Aorta (tissue), 5 donors: Measurements from ENCODE around the gene ZNF124. TPM values are rescaled to one million over a fixed set of nuclear protein-coding genes. Genes with fewer than 3 reads are reported as not detected.
"Not testable (repeated sequence)": the region's sequence is repeated elsewhere in the genome, so short reads cannot be mapped to it uniquely, and the experiment has no call there.

Experiments
- ATAC-seq: fragments of 200-7000 bp; cut with Tn5 transposase; one replicate; pipeline ENCODE4 v1.9.1; 2022; ENCODE audit warnings: moderate library complexity; ENCODE audit not compliant: low FRiP score
- DNase-seq, 2 donors: peaks; one replicate each; pipeline ENCODE4 v3.0.0-alpha.2; 2020
- H3K27ac ChIP-seq, 2 donors: one replicate each; pipeline ENCODE4 v1.5.1; 2013; ENCODE audit warnings: low read length in 2 of 2, mild to moderate bottlenecking in 2 of 2, moderate library complexity in 2 of 2, control low read depth in 1 of 2, inconsistent platforms in 1 of 2, low read depth in 1 of 2
- H3K27me3 ChIP-seq, 2 donors: one replicate each; pipeline ENCODE4 v1.6.1; 2013; ENCODE audit warnings: control low read depth in 1 of 2, low read length in 1 of 2, mild to moderate bottlenecking in 1 of 2, moderate library complexity in 1 of 2; ENCODE audit not compliant: insufficient read depth in 2 of 2, control insufficient read depth in 1 of 2
- H3K36me3 ChIP-seq, 2 donors: one replicate each; pipeline ENCODE4 v1.6.1; 2013; ENCODE audit warnings: control low read depth in 1 of 2, low read length in 1 of 2, mild to moderate bottlenecking in 1 of 2; ENCODE audit not compliant: insufficient read depth in 2 of 2, control insufficient read depth in 1 of 2
- H3K4me1 ChIP-seq, 2 donors: one replicate each; pipeline ENCODE4 v1.6.1; 2013; ENCODE audit warnings: low read length in 2 of 2, control low read depth in 1 of 2, mild to moderate bottlenecking in 1 of 2, moderate library complexity in 1 of 2; ENCODE audit not compliant: insufficient read depth in 2 of 2, control insufficient read depth in 1 of 2
- H3K4me3 ChIP-seq, 2 donors: one replicate each; pipeline ENCODE4 v1.5.1; 2013; ENCODE audit warnings: low read length in 2 of 2, control low read depth in 1 of 2, mild to moderate bottlenecking in 1 of 2
- H3K9me3 ChIP-seq: one replicate; pipeline ENCODE4 v1.6.1; 2013; ENCODE audit warnings: mild to moderate bottlenecking, low read length; ENCODE audit not compliant: control insufficient read depth
- WGBS, 2 donors: extraction: QIAGEN DNeasy Blood & Tissue Kit; methylation state at CpG; one replicate each; pipeline ENCODE4 v1.1.7; 2013; 5-methylcytosine and 5-hydroxymethylcytosine counted together
- intact Hi-C, 2 donors: fragments of 100-400 bp; cut with DNase I; formaldehyde crosslinking; loops; one replicate each; pipeline versions ENCODE4 v1.14.2 to v1.15.0; 2022
- polyA plus RNA-seq, 2 donors: library from polyadenylated mRNA; stranded (reverse); fragments of 200-250 nt; gene quantifications; one replicate each; pipeline ENCODE4 v1.2.3, GENCODE V29; 2013
- total RNA-seq, 2 donors: library from RNA; stranded (reverse); fragmentation: NEBNext Ultra II Directional; extraction: Animal tissue kit (Norgen Biotek cat#: 25700); gene quantifications; one replicate each; pipeline ENCODE4 v1.2.1, GENCODE V29; 2021
- donor health status: healthy with polysubstance abuse.
- donor health status: Bipolar disorder and iron deficiency.
- donor health status: DM: no; HTN: no; CAD: no.
- donor health status: DM: no; HTN: no; CAD: no.
- donor health status: DM: yes; HTN: yes; CAD: no.

Gene ZNF124
- total and polyA plus RNA-seq, 4 donors: 0.77 to 39.7 (median 14.0) TPM

- WGBS, 2 donors: no CpG with 5 or more reads among the region's 46 CpGs
- DNase-seq, intact Hi-C loops, H3K4me1 ChIP-seq, H3K36me3 ChIP-seq, H3K27me3 ChIP-seq, H3K27ac ChIP-seq, H3K9me3 ChIP-seq, H3K4me3 ChIP-seq: not testable (repeated sequence)
- ATAC-seq: peak; percentile 83
These were observed 45.2 kb downstream of the ZNF124 start for GRCh38 chr1:247126601-247127000.

DNA sequence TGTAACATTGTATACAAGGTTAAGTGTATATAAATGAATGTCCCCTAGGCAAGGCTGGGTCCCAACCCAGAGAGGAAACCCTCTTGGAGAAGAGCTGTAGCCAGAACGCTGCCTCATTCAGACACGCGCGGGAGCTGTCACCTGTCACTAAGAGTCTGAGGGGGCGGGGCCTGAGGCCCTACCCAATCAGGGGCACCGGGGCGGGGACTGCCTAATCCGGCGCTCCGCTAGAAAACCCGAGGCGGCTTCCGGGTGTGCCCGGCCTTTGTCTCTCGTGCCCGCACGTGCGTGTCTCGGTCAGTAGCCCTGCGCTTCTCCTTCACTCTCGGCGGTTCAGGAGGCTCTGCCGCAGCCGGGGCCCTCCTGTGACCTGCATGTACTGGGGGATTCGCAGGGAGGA lies 45.7 kb downstream of the ZNF124 start:
- H3K36me3 ChIP-seq, intact Hi-C loops: not testable (repeated sequence)
- no CpG with 5 or more reads among the region's 25 CpGs for WGBS, 2 donors

DNA sequence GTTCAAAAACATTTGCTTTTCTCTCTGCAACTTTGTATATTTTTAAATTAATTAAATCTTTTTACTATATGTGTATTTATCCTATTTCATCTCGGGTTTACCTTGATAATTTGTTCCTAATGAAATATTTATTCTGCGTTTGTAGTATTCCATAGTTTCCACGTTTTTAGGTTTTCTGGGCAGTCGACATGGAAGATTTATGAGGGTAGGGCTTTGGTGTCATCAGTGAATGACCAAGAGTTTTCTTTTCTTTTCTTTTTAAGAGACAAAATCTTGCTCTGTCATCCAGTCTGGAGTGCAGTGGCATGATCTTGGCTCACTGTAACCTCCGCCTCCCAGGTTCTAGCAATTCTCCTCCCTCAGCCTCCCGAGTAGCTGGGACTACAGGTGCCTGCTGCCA lies 50.4 kb downstream of the ZNF124 start:
- intact Hi-C loops: no loop called here
- ATAC-seq: no peak
- H3K4me3 ChIP-seq: no peak overlapping the region
- no peaks in the 10 kb centered on the region for H3K27me3 ChIP-seq
- 71% methylated on average over 6 of the region's 6 CpGs for WGBS, 2 donors
- H3K9me3 ChIP-seq: no peaks in the 10 kb centered on the region
- no peaks in the 10 kb centered on the region for H3K36me3 ChIP-seq
- no peaks in the 10 kb centered on the region for H3K4me1 ChIP-seq
- no peak overlapping the region for H3K27ac ChIP-seq
- DNase-seq: no peak

More for the DNA sequence above, 45.7 kb downstream of the ZNF124 start:
- DNase-seq, H3K4me1 ChIP-seq, H3K27me3 ChIP-seq, H3K9me3 ChIP-seq, H3K27ac ChIP-seq, H3K4me3 ChIP-seq: not testable (repeated sequence)
- peak; percentile 98 for ATAC-seq

DNA sequence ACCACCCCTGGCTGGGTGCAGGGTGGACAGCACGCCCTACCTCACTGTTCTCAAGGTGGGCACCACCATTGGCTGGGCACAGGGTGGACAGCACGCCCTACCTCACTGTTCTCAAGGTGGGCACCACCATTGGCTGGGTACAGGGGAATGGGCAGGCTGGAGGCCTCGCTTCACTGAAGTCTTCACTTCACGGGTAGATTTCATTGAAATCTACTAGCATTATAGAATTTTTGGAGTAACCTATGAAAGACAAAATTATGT lies 51.5 kb downstream of the ZNF124 start:
- intact Hi-C loops, ATAC-seq: not testable (repeated sequence)
- 76 to 98% methylated on average over 4 of the region's 4 CpGs for WGBS, 2 donors

GRCh38 chr1:247119600-247120407 lies 52.0 kb downstream of the ZNF124 start:
- Histone ChIP-seq H3K36me3 (no peaks in the 10 kb centered on the region), H3K9me3 (no peaks in the 10 kb centered on the region), H3K4me3 (no peak overlapping the region), H3K27me3 (no peaks in the 10 kb centered on the region), H3K4me1 (no peaks in the 10 kb centered on the region), H3K27ac (no peak overlapping the region)
- ATAC-seq (no peak), DNase-seq (no peak)
- intact Hi-C loops: no loop called here
- 93 to 94% methylated on average over 22 of the region's 22 CpGs for WGBS, 2 donors

More for the DNA sequence above, 51.5 kb downstream of the ZNF124 start:
- H3K27ac ChIP-seq, DNase-seq, H3K4me1 ChIP-seq, H3K27me3 ChIP-seq, H3K4me3 ChIP-seq, H3K36me3 ChIP-seq, H3K9me3 ChIP-seq: not testable (repeated sequence)

- H3K27me3 ChIP-seq: no peaks in the 10 kb centered on the region
- 65 to 75% methylated on average over 8 to 11 of the region's 11 CpGs for WGBS, 2 donors
- H3K4me3 ChIP-seq: no peak overlapping the region
- no peaks in the 10 kb centered on the region for H3K9me3 ChIP-seq
- H3K36me3 ChIP-seq: no peaks in the 10 kb centered on the region
- H3K4me1 ChIP-seq: no peaks in the 10 kb centered on the region
- peak; percentile 52 for ATAC-seq
- no peak for DNase-seq
- H3K27ac ChIP-seq: no peak overlapping the region
- intact Hi-C loops: no loop called here
These were observed 52.8 kb downstream of the ZNF124 start for GRCh38 chr1:247118946-247119446.

- Histone ChIP-seq H3K36me3 (no peaks in the 10 kb centered on the region), H3K9me3 (no peaks in the 10 kb centered on the region), H3K27me3 (no peaks in the 10 kb centered on the region), H3K4me1 (no peaks in the 10 kb centered on the region), H3K4me3 (no peak overlapping the region), H3K27ac (no peak overlapping the region)
- DNase-seq (no peak), ATAC-seq (no peak)
- intact Hi-C loops: no loop called here
- WGBS, 2 donors: 81 to 86% methylated on average over 12 of the region's 12 CpGs
These were observed 56.3 kb downstream of the ZNF124 start for GRCh38 chr1:247115545-247115944.

DNA sequence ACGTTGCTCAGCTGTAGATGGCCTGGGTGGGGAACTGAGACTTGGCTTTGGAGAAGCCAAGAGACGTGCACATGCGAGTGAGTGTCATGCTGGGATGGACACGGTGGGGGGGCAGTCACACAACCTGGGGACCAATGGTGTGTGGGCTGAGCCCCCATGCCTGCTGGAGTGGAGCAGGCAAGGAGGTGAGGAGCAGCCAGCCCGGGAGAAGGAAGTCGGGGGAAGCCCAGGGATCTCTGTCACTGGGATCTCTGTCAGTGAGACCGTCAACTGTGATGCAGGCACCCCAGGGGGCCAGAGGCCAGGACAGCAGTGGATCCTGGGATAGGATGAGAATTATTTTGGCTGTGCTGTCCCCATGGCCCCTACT lies 56.7 kb downstream of the ZNF124 start:
- H3K4me3 ChIP-seq: no peak overlapping the region
- intact Hi-C loops: no loop called here
- no peak overlapping the region for H3K27ac ChIP-seq
- DNase-seq: no peak
- no peak for ATAC-seq
- H3K36me3 ChIP-seq: no peaks in the 10 kb centered on the region
- H3K9me3 ChIP-seq: no peaks in the 10 kb centered on the region
- WGBS, 2 donors: 73 to 79% methylated on average over 7 of the region's 7 CpGs
- no peaks in the 10 kb centered on the region for H3K27me3 ChIP-seq
- no peaks in the 10 kb centered on the region for H3K4me1 ChIP-seq

GRCh38 chr1:247114351-247115140 lies 57.3 kb downstream of the ZNF124 start:
- Histone ChIP-seq H3K4me3 (no peak overlapping the region), H3K9me3 (no peaks in the 10 kb centered on the region), H3K36me3 (no peaks in the 10 kb centered on the region), H3K27ac (no peak overlapping the region), H3K4me1 (no peaks in the 10 kb centered on the region), H3K27me3 (no peaks in the 10 kb centered on the region)
- DNase-seq: no peak
- 93 to 94% methylated on average over 13 of the region's 13 CpGs for WGBS, 2 donors
- ATAC-seq: no peak
- intact Hi-C loops: loop anchor here in 1 of 2 donors (5.0 kb wide), 1 partner anchor 58 kb away; the partner anchor contains the start of gene ZNF124
